ENCODE results near the gene ATP1B1. TPM values are rescaled to one million over a fixed set of nuclear protein-coding genes. Genes with fewer than 3 reads are reported as not detected.
"Not testable (repeated sequence)": the region's sequence is repeated elsewhere in the genome, so short reads cannot be mapped to it uniquely, and the experiment has no call there.

Gene ATP1B1
- total and polyA plus RNA-seq, 9 donors = 8.3 to 26.6 (median 21.3) TPM

GRCh38 chr1:169124459-169124858 is 18.0 kb downstream of the ATP1B1 start:
- WGBS (ENCODE audit: insufficient coverage) = 80% methylated on average over 1 of the region's 2 CpGs
- peaks cover under 1% of the 10 kb centered on the region for H3K4me1 ChIP-seq (ENCODE audit: control insufficient read depth, insufficient read depth, low read length)
- H3K4me3 ChIP-seq (ENCODE audit: low read length) = no peak overlapping the region
- no peak overlapping the region for H3K27ac ChIP-seq (ENCODE audit: low read length)
- H3K9me3 ChIP-seq (replicated peaks; ENCODE audit: control insufficient read depth, low read depth, low read length) = no peaks in the 10 kb centered on the region
- no peaks in the 10 kb centered on the region for H3K27me3 ChIP-seq (ENCODE audit: control insufficient read depth, insufficient read depth, low read length)
- peaks cover 3% of the 10 kb centered on the region for H3K36me3 ChIP-seq (ENCODE audit: control insufficient read depth, insufficient read depth, low read length)
- DNase-seq = no peak

GRCh38 chr1:169125597-169125996 is 19.1 kb downstream of the ATP1B1 start:
- no CpG with 5 or more reads among the region's 6 CpGs for WGBS (ENCODE audit: insufficient coverage)
- not testable (repeated sequence) for DNase-seq; H3K4me1 ChIP-seq (ENCODE audit: control insufficient read depth, insufficient read depth, low read length)

DNA sequence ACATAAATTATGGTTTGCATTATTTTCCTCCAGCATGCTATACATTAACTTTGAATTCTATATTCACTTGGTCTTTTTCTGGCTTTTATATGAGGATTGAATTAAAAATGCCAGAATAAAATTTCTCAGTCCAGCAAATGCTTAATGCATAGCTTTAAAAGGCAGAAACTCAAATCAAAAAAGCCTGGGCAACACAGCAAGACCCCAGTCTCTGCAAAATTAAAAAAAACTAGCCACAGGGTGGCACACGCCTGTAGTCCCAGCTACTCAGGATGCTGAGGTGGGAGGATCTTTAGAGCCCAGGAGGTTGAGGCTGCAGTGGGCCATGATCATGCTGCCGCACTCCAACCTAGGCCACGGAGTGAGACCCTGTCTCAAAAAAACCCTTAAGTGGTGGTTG is 19.8 kb downstream of the ATP1B1 start:
- Histone ChIP-seq H3K4me1 (ENCODE audit: control insufficient read depth, insufficient read depth, low read length) (no peaks in the 10 kb centered on the region), H3K36me3 (ENCODE audit: control insufficient read depth, insufficient read depth, low read length) (peaks cover 9% of the 10 kb centered on the region), H3K4me3 (ENCODE audit: low read length) (no peak overlapping the region), H3K27ac (ENCODE audit: low read length) (no peak overlapping the region), H3K27me3 (ENCODE audit: control insufficient read depth, insufficient read depth, low read length) (no peaks in the 10 kb centered on the region), H3K9me3 (replicated peaks; ENCODE audit: control insufficient read depth, low read depth, low read length) (no peaks in the 10 kb centered on the region)
- 100% methylated on average over 1 of the region's 3 CpGs for WGBS (ENCODE audit: insufficient coverage)
- DNase-seq = no peak

More at GRCh38 chr1:169125597-169125996, 19.1 kb downstream of the ATP1B1 start:
- H3K36me3 ChIP-seq (ENCODE audit: control insufficient read depth, insufficient read depth, low read length); H3K4me3 ChIP-seq (ENCODE audit: low read length); H3K27ac ChIP-seq (ENCODE audit: low read length); H3K9me3 ChIP-seq (replicated peaks; ENCODE audit: control insufficient read depth, low read depth, low read length); H3K27me3 ChIP-seq (ENCODE audit: control insufficient read depth, insufficient read depth, low read length): not testable (repeated sequence)

GRCh38 chr1:169127305-169127704 is 20.8 kb downstream of the ATP1B1 start:
- Histone ChIP-seq H3K4me1 (ENCODE audit: control insufficient read depth, insufficient read depth, low read length) (no peaks in the 10 kb centered on the region), H3K9me3 (replicated peaks; ENCODE audit: control insufficient read depth, low read depth, low read length) (no peaks in the 10 kb centered on the region), H3K27ac (ENCODE audit: low read length) (no peak overlapping the region), H3K27me3 (ENCODE audit: control insufficient read depth, insufficient read depth, low read length) (no peaks in the 10 kb centered on the region), H3K4me3 (ENCODE audit: low read length) (no peak overlapping the region), H3K36me3 (ENCODE audit: control insufficient read depth, insufficient read depth, low read length) (peaks cover 9% of the 10 kb centered on the region)
- WGBS (ENCODE audit: insufficient coverage) = no CpG with 5 or more reads among the region's 3 CpGs
- DNase-seq = no peak

GRCh38 chr1:169128562-169128961 is 22.1 kb downstream of the ATP1B1 start:
- Histone ChIP-seq H3K27me3 (ENCODE audit: control insufficient read depth, insufficient read depth, low read length) (no peaks in the 10 kb centered on the region), H3K4me1 (ENCODE audit: control insufficient read depth, insufficient read depth, low read length) (no peaks in the 10 kb centered on the region), H3K36me3 (ENCODE audit: control insufficient read depth, insufficient read depth, low read length) (peaks cover 9% of the 10 kb centered on the region), H3K4me3 (ENCODE audit: low read length) (no peak overlapping the region), H3K27ac (ENCODE audit: low read length) (no peak overlapping the region), H3K9me3 (replicated peaks; ENCODE audit: control insufficient read depth, low read depth, low read length) (no peaks in the 10 kb centered on the region)
- WGBS (ENCODE audit: insufficient coverage) = 100% methylated on average over 1 of the region's 2 CpGs
- no peak for DNase-seq

DNA sequence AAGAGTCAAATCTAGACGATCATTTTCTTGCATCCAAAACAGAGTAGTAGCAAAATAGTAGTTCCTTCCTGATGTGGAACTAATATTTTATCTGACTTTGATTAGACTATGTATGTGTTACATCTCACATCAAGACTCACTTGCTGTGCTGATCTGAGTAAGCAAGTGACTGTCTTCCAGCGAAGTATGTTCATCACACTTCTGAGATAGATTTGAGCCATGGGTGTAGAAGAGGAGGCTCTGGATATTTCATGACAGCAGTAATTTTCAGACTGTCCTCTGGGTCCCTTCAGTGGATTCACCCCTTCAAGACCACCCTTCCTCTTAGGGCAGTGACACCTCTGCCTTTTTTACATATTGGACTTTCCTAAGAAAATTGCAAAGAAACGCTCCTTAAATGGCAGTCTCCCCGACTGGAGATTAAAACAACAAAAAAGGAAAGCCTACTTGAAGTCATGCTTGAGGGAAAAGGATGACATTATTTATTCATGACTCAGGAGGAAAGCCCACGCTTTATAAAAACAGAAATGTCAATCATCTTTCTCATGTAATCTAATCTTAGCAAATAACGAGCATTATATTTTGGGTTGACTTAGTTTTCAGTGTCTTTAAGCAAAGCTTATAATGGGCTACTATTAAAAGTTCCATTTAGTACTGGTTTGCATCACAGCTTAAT is 22.8 kb downstream of the ATP1B1 start:
- H3K36me3 ChIP-seq (ENCODE audit: control insufficient read depth, insufficient read depth, low read length) = peaks cover 9% of the 10 kb centered on the region
- H3K27ac ChIP-seq (ENCODE audit: low read length) = no peak overlapping the region
- H3K9me3 ChIP-seq (replicated peaks; ENCODE audit: control insufficient read depth, low read depth, low read length) = no peaks in the 10 kb centered on the region
- H3K27me3 ChIP-seq (ENCODE audit: control insufficient read depth, insufficient read depth, low read length) = no peaks in the 10 kb centered on the region
- no peak overlapping the region for H3K4me3 ChIP-seq (ENCODE audit: low read length)
- no peaks in the 10 kb centered on the region for H3K4me1 ChIP-seq (ENCODE audit: control insufficient read depth, insufficient read depth, low read length)
- WGBS (ENCODE audit: insufficient coverage) = no CpG with 5 or more reads among the region's 6 CpGs
- DNase-seq = no peak

GRCh38 chr1:169130683-169131082 is 24.2 kb downstream of the ATP1B1 start:
- Histone ChIP-seq H3K9me3 (replicated peaks; ENCODE audit: control insufficient read depth, low read depth, low read length) (no peaks in the 10 kb centered on the region), H3K4me3 (ENCODE audit: low read length) (no peak overlapping the region), H3K36me3 (ENCODE audit: control insufficient read depth, insufficient read depth, low read length) (peaks cover 9% of the 10 kb centered on the region), H3K27me3 (ENCODE audit: control insufficient read depth, insufficient read depth, low read length) (no peaks in the 10 kb centered on the region), H3K27ac (ENCODE audit: low read length) (no peak overlapping the region), H3K4me1 (ENCODE audit: control insufficient read depth, insufficient read depth, low read length) (no peaks in the 10 kb centered on the region)
- DNase-seq = no peak
- 70% methylated on average over 1 of the region's 4 CpGs for WGBS (ENCODE audit: insufficient coverage)

DNA sequence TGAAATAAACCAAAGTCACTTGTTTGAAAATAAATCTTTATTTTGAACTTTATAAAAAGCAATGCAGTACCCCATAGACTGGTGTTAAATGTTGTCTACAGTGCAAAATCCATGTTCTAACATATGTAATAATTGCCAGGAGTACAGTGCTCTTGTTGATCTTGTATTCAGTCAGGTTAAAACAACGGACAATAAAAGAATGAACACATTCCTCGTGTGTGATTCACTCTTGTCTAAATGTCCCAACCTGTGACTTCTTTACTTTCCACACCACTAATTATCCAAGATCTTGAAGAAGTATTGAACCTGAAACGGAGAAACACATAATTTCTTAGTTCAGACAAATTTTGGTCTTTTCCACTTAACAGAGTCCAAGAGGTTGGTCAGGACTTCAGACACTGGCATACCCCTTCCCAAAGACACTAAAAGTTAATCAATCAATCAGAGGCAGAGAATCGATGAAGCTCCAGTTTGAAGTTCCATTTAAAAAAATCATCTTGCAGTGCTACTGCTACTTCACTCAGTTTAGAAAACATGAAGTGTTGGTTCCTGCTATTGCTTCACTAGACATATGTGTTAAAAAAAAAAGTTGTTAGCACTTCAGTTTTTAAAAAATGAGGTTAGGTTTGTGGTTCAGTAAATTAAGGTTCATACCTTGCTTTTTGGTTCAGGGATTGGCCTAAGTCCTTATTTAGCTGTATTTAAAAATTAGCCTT is 26.2 kb downstream of the ATP1B1 start:
- no peak overlapping the region for H3K4me3 ChIP-seq (ENCODE audit: low read length)
- no peaks in the 10 kb centered on the region for H3K4me1 ChIP-seq (ENCODE audit: control insufficient read depth, insufficient read depth, low read length)
- DNase-seq = no peak
- H3K27ac ChIP-seq (ENCODE audit: low read length) = no peak overlapping the region
- H3K36me3 ChIP-seq (ENCODE audit: control insufficient read depth, insufficient read depth, low read length) = peaks cover 9% of the 10 kb centered on the region
- H3K9me3 ChIP-seq (replicated peaks; ENCODE audit: control insufficient read depth, low read depth, low read length) = no peaks in the 10 kb centered on the region
- WGBS (ENCODE audit: insufficient coverage) = no CpG with 5 or more reads among the region's 4 CpGs
- H3K27me3 ChIP-seq (ENCODE audit: control insufficient read depth, insufficient read depth, low read length) = no peaks in the 10 kb centered on the region

GRCh38 chr1:169133228-169133576 is 26.7 kb downstream of the ATP1B1 start:
- Histone ChIP-seq H3K27ac (ENCODE audit: low read length) (no peak overlapping the region), H3K36me3 (ENCODE audit: control insufficient read depth, insufficient read depth, low read length) (peaks cover 6% of the 10 kb centered on the region), H3K9me3 (replicated peaks; ENCODE audit: control insufficient read depth, low read depth, low read length) (no peaks in the 10 kb centered on the region), H3K4me3 (ENCODE audit: low read length) (no peak overlapping the region), H3K27me3 (ENCODE audit: control insufficient read depth, insufficient read depth, low read length) (no peaks in the 10 kb centered on the region), H3K4me1 (ENCODE audit: control insufficient read depth, insufficient read depth, low read length) (no peaks in the 10 kb centered on the region)
- DNase-seq = no peak
- whole genome bisulfite sequencing (ENCODE audit: insufficient coverage) = 92% methylated on average over 3 of the region's 5 CpGs

DNA sequence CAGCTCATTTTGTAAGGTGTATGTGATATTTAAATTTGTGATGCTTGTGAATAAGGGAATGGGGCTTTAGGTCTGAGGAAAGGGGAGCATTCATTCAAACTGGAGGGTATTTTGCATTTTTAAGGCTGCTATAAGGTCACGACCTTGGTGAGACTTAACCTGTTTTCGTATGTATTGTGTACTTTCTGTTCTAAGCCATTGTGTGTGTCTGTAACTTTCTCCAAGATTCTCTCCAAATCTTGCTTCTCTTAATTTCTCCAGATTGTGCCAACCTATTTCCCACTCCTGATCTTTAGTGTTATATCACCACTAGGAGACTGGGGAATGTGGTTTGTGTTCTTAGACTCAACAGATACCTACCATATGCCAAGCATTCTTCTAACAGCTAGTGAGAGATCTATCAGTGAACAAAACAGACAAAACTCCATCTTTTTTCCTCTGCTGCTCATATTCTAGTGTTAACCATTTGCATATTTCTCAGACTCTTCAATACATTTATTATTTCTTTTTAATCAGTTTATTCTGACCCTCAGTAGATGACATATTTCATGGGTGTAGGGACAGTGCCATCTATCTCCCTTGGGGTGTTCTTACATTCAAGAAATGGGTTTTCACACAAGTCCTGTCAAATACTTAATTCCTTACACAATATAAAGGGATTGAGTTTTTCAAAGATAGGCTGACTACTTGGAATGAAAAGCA is 27.5 kb downstream of the ATP1B1 start:
- no CpG with 5 or more reads among the region's 2 CpGs for WGBS (ENCODE audit: insufficient coverage)
- no peak for DNase-seq
- Histone ChIP-seq H3K9me3 (replicated peaks; ENCODE audit: control insufficient read depth, low read depth, low read length) (no peaks in the 10 kb centered on the region), H3K27ac (ENCODE audit: low read length) (no peak overlapping the region), H3K27me3 (ENCODE audit: control insufficient read depth, insufficient read depth, low read length) (no peaks in the 10 kb centered on the region), H3K36me3 (ENCODE audit: control insufficient read depth, insufficient read depth, low read length) (peaks cover 6% of the 10 kb centered on the region), H3K4me3 (ENCODE audit: low read length) (no peak overlapping the region), H3K4me1 (ENCODE audit: control insufficient read depth, insufficient read depth, low read length) (no peaks in the 10 kb centered on the region)
